Measurements from ENCODE around the gene CLCN1.

DNA sequence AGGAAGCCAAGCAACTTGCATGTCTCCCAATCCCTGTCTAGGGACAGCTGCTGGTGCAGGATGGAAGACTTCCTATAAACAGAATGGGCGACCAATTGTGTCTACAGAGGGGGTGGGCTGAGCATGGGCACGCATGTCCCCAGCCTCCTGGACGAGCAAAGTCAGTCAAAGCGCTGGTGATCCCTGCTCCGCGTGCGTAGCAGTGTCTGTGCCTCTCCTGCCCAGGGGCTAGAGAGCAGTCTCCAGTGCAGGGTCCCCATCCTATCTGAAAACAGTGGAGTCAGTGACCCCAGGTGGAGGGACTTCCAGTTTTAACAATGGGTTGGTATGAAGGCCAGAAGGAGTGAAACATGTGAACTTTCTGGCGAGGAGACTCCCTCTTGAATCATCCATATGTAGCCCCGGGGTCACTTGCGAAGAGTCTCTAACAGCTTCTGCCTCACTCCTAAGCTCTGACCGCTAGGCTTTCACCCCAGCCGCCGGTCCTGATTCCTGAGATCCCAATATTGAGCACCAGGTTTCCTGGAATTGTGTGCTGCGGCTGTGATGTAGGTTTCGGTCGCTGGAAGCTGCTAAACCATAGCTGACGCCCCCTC lies 28.5 kb upstream of the CLCN1 start:
- TF ChIP-seq, protein P1, sequence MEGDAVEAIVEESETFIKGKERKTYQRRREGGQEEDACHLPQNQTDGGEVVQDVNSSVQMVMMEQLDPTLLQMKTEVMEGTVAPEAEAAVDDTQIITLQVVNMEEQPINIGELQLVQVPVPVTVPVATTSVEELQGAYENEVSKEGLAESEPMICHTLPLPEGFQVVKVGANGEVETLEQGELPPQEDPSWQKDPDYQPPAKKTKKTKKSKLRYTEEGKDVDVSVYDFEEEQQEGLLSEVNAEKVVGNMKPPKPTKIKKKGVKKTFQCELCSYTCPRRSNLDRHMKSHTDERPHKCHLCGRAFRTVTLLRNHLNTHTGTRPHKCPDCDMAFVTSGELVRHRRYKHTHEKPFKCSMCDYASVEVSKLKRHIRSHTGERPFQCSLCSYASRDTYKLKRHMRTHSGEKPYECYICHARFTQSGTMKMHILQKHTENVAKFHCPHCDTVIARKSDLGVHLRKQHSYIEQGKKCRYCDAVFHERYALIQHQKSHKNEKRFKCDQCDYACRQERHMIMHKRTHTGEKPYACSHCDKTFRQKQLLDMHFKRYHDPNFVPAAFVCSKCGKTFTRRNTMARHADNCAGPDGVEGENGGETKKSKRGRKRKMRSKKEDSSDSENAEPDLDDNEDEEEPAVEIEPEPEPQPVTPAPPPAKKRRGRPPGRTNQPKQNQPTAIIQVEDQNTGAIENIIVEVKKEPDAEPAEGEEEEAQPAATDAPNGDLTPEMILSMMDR (IDR thresholded peaks at IDR 0.05 in 4 of 5, conservative IDR thresholded peaks at IDR 0.05 in 1 of 5) = no peak
- no peak for TF ChIP-seq POLR2A (IDR thresholded peaks at IDR 0.05)

All from gastrocnemius medialis (tissue), 4 donors.